ENCODE results near the gene ASAH2B.
"Not testable (repeated sequence)": the region's sequence is repeated elsewhere in the genome, so short reads cannot be mapped to it uniquely, and the experiment has no call there.

ASAH2B gene

GRCh38 chr10:50739618-50740292, at the start of gene ASAH2B:
ASAH2B (plus strand) TSS chr10:50739936; CDS start chr10:50745131, 5,195 bp downstream.
- peak; percentile 91 for DNase-seq

DNA sequence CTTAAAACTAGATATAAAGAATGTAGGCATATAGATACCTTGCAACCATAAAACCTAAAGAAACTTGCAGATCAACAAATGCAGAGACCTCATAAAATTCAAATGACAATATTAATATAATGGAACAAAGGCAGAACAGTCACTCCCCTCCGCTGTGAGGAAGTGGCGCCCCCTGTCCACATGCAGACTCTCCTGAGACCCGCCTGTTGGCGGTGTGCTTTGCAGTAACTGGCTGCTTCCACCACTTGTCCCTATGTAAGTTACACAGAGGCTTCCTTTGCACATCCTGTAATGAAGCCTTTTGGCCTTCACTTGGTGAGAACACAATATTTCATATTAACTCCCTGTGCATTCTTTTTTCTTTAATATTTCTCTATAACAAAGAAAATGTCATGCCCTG, 41.9 kb upstream of the ASAH2B start:
- DNase-seq, result not testable (repeated sequence)

DNA sequence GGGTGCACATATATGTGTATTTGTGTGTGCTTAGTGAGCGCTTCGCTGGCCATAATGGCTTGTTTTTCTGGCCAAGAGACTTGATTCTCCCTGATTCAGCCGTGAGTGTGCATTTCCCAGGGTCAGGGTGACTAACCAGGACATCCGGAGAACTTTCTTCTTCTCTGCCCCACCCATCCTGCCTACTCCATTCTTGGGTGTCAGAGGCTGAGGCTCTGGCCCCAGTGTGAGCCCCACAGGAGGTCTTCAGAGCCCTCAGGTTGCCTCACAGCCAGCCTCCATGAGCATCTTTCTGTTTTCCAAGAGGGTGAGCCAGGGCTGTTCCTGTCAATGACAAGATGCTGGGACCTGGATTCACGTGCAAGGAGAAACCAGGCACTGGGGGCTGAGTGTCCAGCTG, 37.8 kb upstream of the ASAH2B start:
- not testable (repeated sequence) for DNase-seq

GRCh38 chr10:50702997-50703396, 36.7 kb upstream of the ASAH2B start:
- not testable (repeated sequence) for DNase-seq

GRCh38 chr10:50704436-50705079, 35.2 kb upstream of the ASAH2B start:
- not testable (repeated sequence) for DNase-seq

DNA sequence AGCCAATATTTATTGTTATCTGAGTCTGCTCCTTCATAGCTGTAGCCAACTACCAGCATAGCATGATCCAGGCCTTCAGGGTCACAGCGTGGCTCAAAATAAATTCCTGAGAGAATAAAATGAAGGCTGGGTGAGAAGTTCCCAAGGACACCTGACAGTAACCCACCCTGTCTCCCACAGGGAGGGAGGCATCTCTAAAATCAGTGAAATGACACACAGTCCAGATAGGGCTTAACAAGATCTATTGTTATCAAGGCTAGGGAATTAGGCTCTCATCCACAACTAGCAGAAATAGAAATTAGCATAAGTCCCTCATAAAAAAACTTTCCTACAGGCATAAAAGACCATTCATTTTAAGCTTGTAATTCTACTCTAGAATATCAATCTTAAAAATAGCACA, 33.7 kb upstream of the ASAH2B start:
- DNase-seq, result not testable (repeated sequence)

DNA sequence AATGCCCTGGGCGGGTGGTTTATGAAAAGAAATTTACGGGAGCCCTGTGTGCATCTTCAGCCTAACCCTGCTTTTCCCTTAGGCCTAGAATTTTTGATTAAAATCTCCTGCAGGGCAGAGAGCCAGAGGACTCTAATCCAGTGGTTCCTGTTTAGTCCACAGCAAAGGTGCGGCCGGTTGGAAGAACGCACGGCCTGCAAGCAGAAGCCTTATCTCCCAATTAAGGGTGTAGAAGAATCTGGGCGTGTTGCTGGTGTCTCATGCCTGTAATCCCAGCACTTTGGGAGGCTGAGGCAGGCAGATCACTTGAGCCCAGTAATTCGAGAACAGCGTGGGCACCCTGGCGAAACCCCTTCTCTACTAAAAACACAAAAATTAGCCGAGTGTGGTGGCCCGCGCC, 29.5 kb upstream of the ASAH2B start:
- DNase-seq, result not testable (repeated sequence)

GRCh38 chr10:50723812-50724211, 15.9 kb upstream of the ASAH2B start:
- DNase-seq, result not testable (repeated sequence)

- not testable (repeated sequence) for DNase-seq
These were observed 11.6 kb upstream of the ASAH2B start for GRCh38 chr10:50728112-50728511.

- not testable (repeated sequence) for DNase-seq
These were observed 634 bp upstream of the ASAH2B start for GRCh38 chr10:50738987-50739617.

GRCh38 chr10:50740293-50740648, 535 bp downstream of the ASAH2B start:
- DNase-seq, result no peak

DNA sequence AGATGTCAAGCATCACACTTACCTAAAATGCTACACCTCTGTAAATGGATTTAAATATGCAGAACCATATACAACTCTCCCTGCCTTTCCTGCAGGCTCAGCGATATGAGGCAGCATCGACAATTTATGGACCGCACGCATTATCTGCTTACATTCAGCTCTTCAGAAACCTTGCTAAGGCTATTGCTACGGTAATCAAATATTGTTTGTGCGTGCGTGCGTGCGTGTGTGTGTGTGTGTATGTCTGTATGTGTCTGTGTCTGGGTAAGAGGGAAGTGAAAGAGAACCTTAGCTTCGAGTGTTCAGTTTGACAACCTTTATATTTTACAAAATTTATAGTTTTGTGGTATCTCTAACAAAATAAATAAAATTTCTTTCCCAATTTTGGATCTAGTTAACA, 3.1 kb downstream of the ASAH2B start:
- DNase-seq, result not testable (repeated sequence)

- DNase-seq, result not testable (repeated sequence)
These were observed 27.2 kb downstream of the ASAH2B start for GRCh38 chr10:50766774-50767513.

DNA sequence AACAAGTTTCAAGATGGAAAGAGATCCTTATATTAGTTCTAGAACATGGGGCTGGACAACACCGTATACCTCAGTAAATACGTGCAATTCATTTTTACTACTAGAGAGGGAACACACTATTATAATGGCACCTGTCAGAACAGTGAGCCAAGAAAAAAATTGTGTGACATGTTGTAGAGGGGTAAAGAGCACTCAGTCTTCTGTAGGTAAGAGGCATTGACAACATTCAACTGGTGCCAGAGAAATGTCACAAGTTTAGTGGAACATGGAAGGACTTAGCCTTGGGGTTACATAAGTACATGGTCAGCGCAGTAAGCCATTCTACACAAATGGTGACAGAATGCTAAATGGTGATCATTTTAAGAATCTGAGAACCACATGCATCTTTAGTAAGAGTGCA, 32.3 kb downstream of the ASAH2B start:
- DNase-seq, result not testable (repeated sequence)

DNA sequence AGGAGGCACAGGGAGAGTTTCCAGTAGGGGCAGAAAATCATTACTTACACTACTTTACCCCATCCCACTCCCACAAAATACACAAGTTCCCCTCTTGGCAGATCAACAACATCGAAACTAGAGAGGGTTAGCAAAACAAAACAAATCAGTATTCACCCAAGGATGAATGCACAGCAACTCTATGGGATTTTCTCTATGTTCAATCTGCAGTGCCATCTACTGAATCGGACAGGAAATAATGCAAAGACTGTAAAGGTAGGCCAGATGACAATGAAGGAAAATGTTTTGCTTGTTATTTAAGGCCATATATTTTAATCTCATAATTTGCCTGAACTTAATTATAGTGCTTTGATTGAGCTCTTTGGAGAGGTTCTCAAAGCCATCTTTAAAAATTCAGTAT, 35.1 kb downstream of the ASAH2B start:
- not testable (repeated sequence) for DNase-seq

GRCh38 chr10:50780036-50780435, 40.3 kb downstream of the ASAH2B start:
- not testable (repeated sequence) for DNase-seq

DNA sequence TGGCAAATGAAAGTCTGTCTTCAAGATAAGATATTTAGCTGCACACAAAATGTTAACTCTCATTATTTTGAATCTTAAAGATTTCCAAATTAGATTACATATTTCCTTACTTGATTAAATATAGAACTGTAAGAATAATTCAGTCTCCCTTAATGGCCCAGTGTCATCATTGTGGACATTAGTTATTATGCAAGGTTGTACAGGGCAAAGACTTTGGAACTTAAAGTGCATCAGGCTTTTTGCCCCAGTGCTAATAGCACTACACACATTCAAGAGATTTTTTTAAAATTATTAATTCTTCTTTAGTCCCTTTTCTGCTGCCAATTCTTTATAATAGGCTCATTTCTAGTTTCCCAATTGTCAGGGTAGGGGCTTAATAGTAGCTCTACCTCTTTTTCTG, 42.3 kb downstream of the ASAH2B start:
- DNase-seq, result not testable (repeated sequence)

DNA sequence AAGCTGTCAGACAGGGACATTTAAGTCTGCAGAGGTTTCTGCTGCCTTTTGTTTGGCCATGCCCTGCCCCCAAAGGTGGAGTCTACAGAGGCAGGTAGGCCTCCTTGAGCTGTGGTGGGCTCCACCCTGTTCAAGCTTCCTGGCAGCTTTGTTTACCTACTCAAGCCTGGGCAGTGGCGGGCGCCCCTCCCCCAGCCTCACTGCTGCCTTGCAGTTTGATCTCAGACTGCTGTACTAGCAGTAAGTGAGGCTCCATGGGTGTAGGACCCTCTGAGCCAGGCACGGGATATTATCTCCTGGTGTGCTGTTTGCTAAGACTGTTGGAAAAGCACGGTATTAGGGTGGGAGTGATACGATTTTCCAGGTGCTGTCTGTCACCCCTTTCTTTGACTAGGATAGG, 48.2 kb downstream of the ASAH2B start:
- DNase-seq, result not testable (repeated sequence)

GRCh38 chr10:50788951-50789945, 49.5 kb downstream of the ASAH2B start:
- DNase-seq, result no peak

DNA sequence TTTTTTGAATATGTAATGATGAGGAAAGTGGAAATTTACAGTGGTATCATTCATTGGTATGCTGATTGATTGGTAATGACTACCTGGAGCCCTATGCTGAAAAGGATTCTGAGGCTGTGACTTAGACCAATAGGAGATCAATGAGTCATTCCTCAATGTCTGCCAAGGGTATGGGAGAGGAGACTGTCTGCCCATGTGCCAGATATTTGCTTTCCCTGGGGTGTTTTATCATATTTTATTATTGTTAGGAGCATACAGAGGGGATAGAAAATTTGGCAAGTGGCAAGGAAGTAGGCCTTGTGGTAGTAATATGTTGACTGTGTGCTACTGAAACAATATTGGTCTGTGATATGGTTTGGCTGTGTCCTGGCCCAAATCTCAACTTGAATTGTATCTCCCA, 54.8 kb downstream of the ASAH2B start:
- no peak for DNase-seq

GRCh38 chr10:50796693-50797092, 57.0 kb downstream of the ASAH2B start:
- DNase-seq, result no peak

DNA sequence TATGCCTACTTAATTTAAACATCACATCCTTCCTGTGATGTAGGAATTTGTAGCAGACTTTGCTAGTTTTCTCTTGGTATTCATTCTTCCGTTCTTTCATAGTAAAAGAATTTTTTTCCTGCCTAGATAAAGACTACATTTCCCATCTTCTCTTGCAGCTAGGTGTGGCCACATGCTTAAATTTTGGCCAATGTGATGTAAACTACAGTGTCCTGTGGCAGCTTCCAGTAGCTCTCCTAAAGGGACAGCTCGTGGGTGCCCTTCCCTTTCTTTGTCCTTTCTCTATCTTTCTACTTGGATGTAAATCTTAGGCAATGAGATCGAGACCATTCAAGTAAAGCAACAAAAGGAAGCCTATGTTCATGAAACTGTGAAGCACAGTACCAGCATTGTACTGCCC, 58.6 kb downstream of the ASAH2B start:
- no peak for DNase-seq

Measured in activated CD8-positive, alpha-beta memory T cell treated with anti-CD3 and anti-CD28 coated beads for 24 hours (primary cell).